Esophagus squamous epithelium (tissue), 4 donors: ENCODE data around the gene HS3ST3B1.

Experiments
- CTCF ChIP-seq, 6 experiments: fragments of 450-650 bp in 4 of 6; fragments of 200-600 bp in 2 of 6; sonication (generic) in 2 of 6; IDR thresholded peaks; one replicate each; pipeline ENCODE4 v1.5.1; 2016 to 2019; ENCODE audit warnings: antibody characterized with exemption in 6 of 6, mild to moderate bottlenecking in 4 of 6, moderate library complexity in 4 of 6
- POLR2A ChIP-seq, 4 donors: fragments of 450-650 bp; IDR thresholded peaks; one replicate each; pipeline ENCODE4 v1.6.1; 2017; ENCODE audit warnings: antibody characterized with exemption in 4 of 4, mild to moderate bottlenecking in 4 of 4, moderate library complexity in 3 of 4

- TF ChIP-seq CTCF (IDR thresholded peaks at IDR 0.05): no peak
- TF ChIP-seq POLR2A (IDR thresholded peaks at IDR 0.05): no peak
Measured at GRCh38 chr17:14296166-14296910, 4.5 kb upstream of the HS3ST3B1 start.
